ENCODE data around the gene PTPA. TPM values are rescaled to one million over a fixed set of nuclear protein-coding genes. Genes with fewer than 3 reads are reported as not detected.
A peak's percentile ranks its signal among the peaks of the same experiment; 100 is the strongest.

PTPA gene
- total RNA-seq, 1 experiment from 2014 or later, result 62.7 TPM

- DNase-seq, result no peak
- Histone ChIP-seq H4K20me1 (ENCODE audit: insufficient read depth, low read depth, low read length) (no peaks in the 10 kb centered on the region), H3K9me3 (ENCODE audit: low read length) (no peaks in the 10 kb centered on the region), H3K9me2 (replicated peaks; ENCODE audit: insufficient read depth, low read length) (no peaks in the 10 kb centered on the region), H2AFZ (ENCODE audit: low read length) (no peak overlapping the region), H3K79me2 (ENCODE audit: low read length) (no peaks in the 10 kb centered on the region), H3K27me3 (ENCODE audit: low read length) (no peaks in the 10 kb centered on the region), H3K27ac (ENCODE audit: low read length) (no peak overlapping the region), H3K4me2 (ENCODE audit: low read depth, low read length, poor library complexity, severe bottlenecking) (no peak overlapping the region), H3K4me3 (ENCODE audit: low read length) (no peak overlapping the region), H3K4me1 (ENCODE audit: low read length) (peaks cover 3% of the 10 kb centered on the region), H3K9ac (ENCODE audit: low read length) (no peak overlapping the region), H3K36me3 (ENCODE audit: insufficient read depth, low read length) (no peaks in the 10 kb centered on the region; the same call in 1 of the 2 replicates)
Measured at GRCh38 chr9:129165198-129165597, 54.0 kb downstream of the PTPA start.

- H3K79me2 ChIP-seq (ENCODE audit: low read length), result no peaks in the 10 kb centered on the region
- H2AFZ ChIP-seq (ENCODE audit: low read length), result no peak overlapping the region
- H3K9me2 ChIP-seq (replicated peaks; ENCODE audit: insufficient read depth, low read length), result no peaks in the 10 kb centered on the region
- no peaks in the 10 kb centered on the region for H3K9me3 ChIP-seq (ENCODE audit: low read length)
- H3K27me3 ChIP-seq (ENCODE audit: low read length), result no peaks in the 10 kb centered on the region
- H3K36me3 ChIP-seq (ENCODE audit: insufficient read depth, low read length), result no peaks in the 10 kb centered on the region; the same call in 1 of the 2 replicates
- H3K27ac ChIP-seq (ENCODE audit: low read length), result no peak overlapping the region
- H3K9ac ChIP-seq (ENCODE audit: low read length), result no peak overlapping the region
- no peaks in the 10 kb centered on the region for H4K20me1 ChIP-seq (ENCODE audit: insufficient read depth, low read depth, low read length)
- H3K4me1 ChIP-seq (ENCODE audit: low read length), result peaks cover 3% of the 10 kb centered on the region
- DNase-seq, result no peak
- no peak overlapping the region for H3K4me2 ChIP-seq (ENCODE audit: low read depth, low read length, poor library complexity, severe bottlenecking)
- H3K4me3 ChIP-seq (ENCODE audit: low read length), result no peak overlapping the region
Measured at GRCh38 chr9:129166623-129167557, 55.7 kb downstream of the PTPA start.

GRCh38 chr9:129170229-129170628 is 59.0 kb downstream of the PTPA start:
- Histone ChIP-seq H2AFZ (ENCODE audit: low read length) (no peak overlapping the region), H3K79me2 (ENCODE audit: low read length) (no peaks in the 10 kb centered on the region), H3K4me1 (ENCODE audit: low read length) (peaks cover 19% of the 10 kb centered on the region), H3K27ac (ENCODE audit: low read length) (no peak overlapping the region), H3K36me3 (ENCODE audit: insufficient read depth, low read length) (no peaks in the 10 kb centered on the region), H3K4me3 (ENCODE audit: low read length) (no peak overlapping the region), H3K9ac (ENCODE audit: low read length) (no peak overlapping the region), H3K27me3 (ENCODE audit: low read length) (no peaks in the 10 kb centered on the region; the same call in 1 of the 2 replicates), H3K9me2 (replicated peaks; ENCODE audit: insufficient read depth, low read length) (no peaks in the 10 kb centered on the region), H3K9me3 (ENCODE audit: low read length) (no peaks in the 10 kb centered on the region), H4K20me1 (ENCODE audit: insufficient read depth, low read depth, low read length) (no peaks in the 10 kb centered on the region), H3K4me2 (ENCODE audit: low read depth, low read length, poor library complexity, severe bottlenecking) (no peak overlapping the region)
- DNase-seq, result no peak

GRCh38 chr9:129171993-129172751 is 61.0 kb downstream of the PTPA start:
- Histone ChIP-seq H3K27ac (ENCODE audit: low read length) (no peak overlapping the region), H3K4me2 (ENCODE audit: low read depth, low read length, poor library complexity, severe bottlenecking) (no peak overlapping the region), H3K79me2 (ENCODE audit: low read length) (no peaks in the 10 kb centered on the region), H3K9me2 (replicated peaks; ENCODE audit: insufficient read depth, low read length) (no peaks in the 10 kb centered on the region), H4K20me1 (ENCODE audit: insufficient read depth, low read depth, low read length) (peaks cover 6% of the 10 kb centered on the region; the same call in 1 of the 2 replicates), H2AFZ (ENCODE audit: low read length) (no peak overlapping the region), H3K27me3 (ENCODE audit: low read length) (no peaks in the 10 kb centered on the region; the same call in 1 of the 2 replicates), H3K9me3 (ENCODE audit: low read length) (no peaks in the 10 kb centered on the region), H3K4me3 (ENCODE audit: low read length) (no peak overlapping the region), H3K9ac (ENCODE audit: low read length) (no peak overlapping the region), H3K4me1 (ENCODE audit: low read length) (peaks cover 38% of the 10 kb centered on the region), H3K36me3 (ENCODE audit: insufficient read depth, low read length) (no peaks in the 10 kb centered on the region)
- no peak for DNase-seq

- Histone ChIP-seq H3K36me3 (ENCODE audit: insufficient read depth, low read length) (no peaks in the 10 kb centered on the region), H3K9ac (ENCODE audit: low read length) (no peak overlapping the region), H2AFZ (ENCODE audit: low read length) (no peak overlapping the region), H3K4me3 (ENCODE audit: low read length) (no peak overlapping the region), H3K9me3 (ENCODE audit: low read length) (no peaks in the 10 kb centered on the region), H3K4me1 (ENCODE audit: low read length) (peaks cover 38% of the 10 kb centered on the region), H3K79me2 (ENCODE audit: low read length) (no peaks in the 10 kb centered on the region), H3K27me3 (ENCODE audit: low read length) (no peaks in the 10 kb centered on the region; the same call in 1 of the 2 replicates), H3K9me2 (replicated peaks; ENCODE audit: insufficient read depth, low read length) (no peaks in the 10 kb centered on the region), H3K27ac (ENCODE audit: low read length) (no peak overlapping the region), H4K20me1 (ENCODE audit: insufficient read depth, low read depth, low read length) (peaks cover 6% of the 10 kb centered on the region; the same call in 1 of the 2 replicates), H3K4me2 (ENCODE audit: low read depth, low read length, poor library complexity, severe bottlenecking) (no peak overlapping the region)
- no peak for DNase-seq
Measured at GRCh38 chr9:129172816-129173215, 61.6 kb downstream of the PTPA start.

- H3K4me2 ChIP-seq (ENCODE audit: low read depth, low read length, poor library complexity, severe bottlenecking), result peak overlapping the region; percentile 97
- H3K27me3 ChIP-seq (ENCODE audit: low read length), result no peaks in the 10 kb centered on the region; the same call in 1 of the 2 replicates
- no peak overlapping the region for H3K27ac ChIP-seq (ENCODE audit: low read length)
- H3K9me2 ChIP-seq (replicated peaks; ENCODE audit: insufficient read depth, low read length), result no peaks in the 10 kb centered on the region
- H3K4me3 ChIP-seq (ENCODE audit: low read length), result peak overlapping the region; percentile 74; the same call in 1 of the 2 replicates
- no peaks in the 10 kb centered on the region for H3K36me3 ChIP-seq (ENCODE audit: insufficient read depth, low read length)
- H3K9me3 ChIP-seq (ENCODE audit: low read length), result no peaks in the 10 kb centered on the region
- H4K20me1 ChIP-seq (ENCODE audit: insufficient read depth, low read depth, low read length), result peaks cover 6% of the 10 kb centered on the region; the same call in 1 of the 2 replicates
- peak overlapping the region; percentile 16; the same call in 1 of the 2 replicates for H3K9ac ChIP-seq (ENCODE audit: low read length)
- no peaks in the 10 kb centered on the region for H3K79me2 ChIP-seq (ENCODE audit: low read length)
- DNase-seq, result no peak
- H2AFZ ChIP-seq (ENCODE audit: low read length), result no peak overlapping the region
- H3K4me1 ChIP-seq (ENCODE audit: low read length), result peaks cover 43% of the 10 kb centered on the region
Measured at GRCh38 chr9:129173296-129174101, 62.3 kb downstream of the PTPA start.

- DNase-seq, result peak; percentile 91
- H2AFZ ChIP-seq (ENCODE audit: low read length), result no peak overlapping the region
Measured at GRCh38 chr9:129174102-129174723, 63.0 kb downstream of the PTPA start.

More at GRCh38 chr9:129174102-129174723, 63.0 kb downstream of the PTPA start:
- peaks cover 46% of the 10 kb centered on the region for H3K4me1 ChIP-seq (ENCODE audit: low read length)
- H3K36me3 ChIP-seq (ENCODE audit: insufficient read depth, low read length), result no peaks in the 10 kb centered on the region
- H3K4me2 ChIP-seq (ENCODE audit: low read depth, low read length, poor library complexity, severe bottlenecking), result peak overlapping the region; percentile 97
- no peaks in the 10 kb centered on the region for H3K9me3 ChIP-seq (ENCODE audit: low read length)
- peak overlapping the region; percentile 67 for H3K9ac ChIP-seq (ENCODE audit: low read length)
- peaks cover 6% of the 10 kb centered on the region; the same call in 1 of the 2 replicates for H4K20me1 ChIP-seq (ENCODE audit: insufficient read depth, low read depth, low read length)
- peak overlapping the region; percentile 74 for H3K4me3 ChIP-seq (ENCODE audit: low read length)
- H3K27ac ChIP-seq (ENCODE audit: low read length), result no peak overlapping the region
- H3K9me2 ChIP-seq (replicated peaks; ENCODE audit: insufficient read depth, low read length), result no peaks in the 10 kb centered on the region
- no peaks in the 10 kb centered on the region; the same call in 1 of the 2 replicates for H3K27me3 ChIP-seq (ENCODE audit: low read length)
- H3K79me2 ChIP-seq (ENCODE audit: low read length), result no peaks in the 10 kb centered on the region

All from Karpas-422 (cell line).